H54 (cell line): ENCODE measurements around the gene M1AP.
"Not testable (repeated sequence)": the region's sequence is repeated elsewhere in the genome, so short reads cannot be mapped to it uniquely, and the experiment has no call there.

Source experiments
- DNase-seq: peaks from one replicate; pipeline ENCODE4 v3.0.0; 2011; ENCODE audit warnings: low spot score, mixed read lengths; ENCODE audit not compliant: insufficient read length
- FAIRE-seq: peaks from 3 replicates; lab custom pipeline; 2011; peaks lifted over from hg19 to GRCh38; lab: Jason Lieb, UNC
- POLR2A ChIP-seq: IDR thresholded peaks from 2 replicates; pipeline ENCODE4 v1.6.1; 2011; ENCODE audit warnings: low read depth, mild to moderate bottlenecking, low read length

Gene M1AP

GRCh38 chr2:74575320-74575719, 72.8 kb downstream of the M1AP start:
- DNase-seq (no peak), FAIRE-seq (no peak)

GRCh38 chr2:74573747-74574562, 74.2 kb downstream of the M1AP start:
- peak; percentile 94 for FAIRE-seq
- TF ChIP-seq POLR2A, result no peak
- no peak for DNase-seq

More at GRCh38 chr2:74575320-74575719, 72.8 kb downstream of the M1AP start:
- no peak for TF ChIP-seq POLR2A

GRCh38 chr2:74572178-74572925, 75.8 kb downstream of the M1AP start:
- DNase-seq (no peak), FAIRE-seq (no peak)
- TF ChIP-seq POLR2A, result no peak

GRCh38 chr2:74571058-74571457, 77.1 kb downstream of the M1AP start:
- DNase-seq (no peak), FAIRE-seq (no peak)
- no peak for TF ChIP-seq POLR2A

- TF ChIP-seq POLR2A, result no peak
- FAIRE-seq, result no peak
- DNase-seq, result no peak
Observed at GRCh38 chr2:74569686-74570085, 78.4 kb downstream of the M1AP start.

GRCh38 chr2:74567881-74568280, 80.2 kb downstream of the M1AP start:
- no peak for TF ChIP-seq POLR2A
- DNase-seq (no peak), FAIRE-seq (peak; percentile 64)

GRCh38 chr2:74566754-74567085, 81.4 kb downstream of the M1AP start:
- TF ChIP-seq POLR2A, result no peak
- no peak for DNase-seq
- FAIRE-seq, result no peak

GRCh38 chr2:74566076-74566753, 81.9 kb downstream of the M1AP start:
- TF ChIP-seq POLR2A, result no peak
- no peak for FAIRE-seq
- no peak for DNase-seq

- no peak for TF ChIP-seq POLR2A
- FAIRE-seq (no peak), DNase-seq (no peak)
Observed at GRCh38 chr2:74564222-74564621, 83.9 kb downstream of the M1AP start.

GRCh38 chr2:74562126-74562775, 85.9 kb downstream of the M1AP start:
- TF ChIP-seq POLR2A, result no peak
- no peak for DNase-seq
- FAIRE-seq, result no peak

DNA sequence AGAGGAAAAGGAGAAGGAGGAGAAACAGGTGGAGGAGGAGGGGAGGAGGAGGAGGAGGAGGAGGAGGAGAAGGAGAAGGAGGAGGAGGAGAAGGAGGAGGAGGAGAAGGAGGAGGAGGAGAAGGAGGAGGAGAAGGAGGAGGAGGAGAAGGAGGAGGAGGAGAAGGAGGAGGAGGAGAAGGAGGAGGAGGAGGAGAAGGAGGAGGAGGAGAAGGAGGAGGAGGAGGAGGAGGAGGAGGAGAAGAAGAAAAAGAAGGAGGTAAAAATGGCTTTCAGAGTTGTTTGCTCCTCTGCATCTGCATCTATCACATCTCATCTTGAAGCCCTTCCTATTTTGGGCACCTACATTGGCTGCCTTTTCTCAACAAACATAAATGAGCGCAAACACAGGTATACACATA, 87.1 kb downstream of the M1AP start:
- not testable (repeated sequence) for FAIRE-seq, DNase-seq

DNA sequence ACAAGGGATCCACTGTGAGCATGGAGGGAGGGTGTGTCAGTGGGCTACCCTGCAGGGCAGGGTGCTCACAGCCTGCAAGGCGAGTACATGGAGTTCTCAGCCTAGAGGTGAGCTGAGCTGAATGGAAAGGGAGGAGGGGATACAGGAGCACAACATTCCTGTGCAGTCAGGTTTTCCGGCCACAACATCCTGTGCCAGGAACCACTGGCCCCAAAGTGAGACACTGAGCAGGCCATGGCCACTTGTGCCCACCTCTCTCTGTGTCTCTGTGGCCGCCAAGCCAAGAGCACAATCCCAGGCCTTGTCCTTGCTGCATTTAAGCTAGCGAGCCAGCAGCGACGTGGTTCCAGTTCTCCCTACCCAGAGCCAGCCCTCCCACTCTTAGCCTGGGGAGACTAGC, 87.5 kb downstream of the M1AP start:
- FAIRE-seq (no peak), DNase-seq (no peak)
- no peak for TF ChIP-seq POLR2A

DNA sequence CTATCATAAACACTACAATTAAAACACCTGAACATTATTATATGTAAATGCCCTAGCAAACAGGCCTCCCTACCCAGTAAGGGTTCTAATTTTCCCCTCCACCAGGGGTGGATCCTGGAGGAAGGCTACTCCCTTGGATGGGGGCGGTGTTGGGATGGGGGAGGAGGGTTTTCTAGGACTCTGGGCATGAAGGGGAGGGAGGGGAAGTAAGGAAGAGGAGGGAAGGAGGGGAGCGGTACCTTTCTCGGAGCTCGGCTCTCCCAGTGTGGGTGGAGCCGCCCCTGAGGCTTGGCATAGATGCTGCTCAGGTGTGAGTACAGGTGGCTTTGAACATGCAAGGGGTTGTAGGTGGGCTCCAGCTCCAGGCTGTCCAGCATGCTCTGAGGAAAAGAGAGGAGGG, 88.2 kb downstream of the M1AP start:
- no peak for DNase-seq
- FAIRE-seq, result no peak
- no peak for TF ChIP-seq POLR2A
